Astrocyte (in vitro differentiated cells and primary cell): ENCODE measurements around the gene NEK6. TPM values are rescaled to one million over a fixed set of nuclear protein-coding genes. Genes with fewer than 3 reads are reported as not detected.

ENCODE experiments used
- DNase-seq: peaks from one replicate; pipeline ENCODE4 v3.0.0-alpha.2; 2010; ENCODE audit warnings: low read depth
- FAIRE-seq: peaks from 2 replicates; lab custom pipeline; 2011; peaks lifted over from hg19 to GRCh38; lab: Jason Lieb, UNC
- H2AFZ ChIP-seq: 2 replicates; pipeline ENCODE4 v1.6.0; 2012; ENCODE audit warnings: low read depth, low read length, inconsistent platforms
- H3K27ac ChIP-seq: 2 replicates; pipeline ENCODE4 v1.5.1; 2011; ENCODE audit warnings: low read depth, low read length, inconsistent platforms
- H3K27me3 ChIP-seq: 2 replicates; pipeline ENCODE4 v1.6.0; 2011; ENCODE audit warnings: low read length, inconsistent platforms; ENCODE audit not compliant: insufficient read depth
- H3K36me3 ChIP-seq: 2 replicates; pipeline ENCODE4 v1.5.1; 2011; ENCODE audit warnings: low read length, inconsistent platforms; ENCODE audit not compliant: insufficient read depth
- H3K4me1 ChIP-seq: 2 replicates; pipeline ENCODE4 v1.5.1; 2011; ENCODE audit warnings: low read length, inconsistent platforms; ENCODE audit not compliant: insufficient read depth
- H3K4me2 ChIP-seq: 2 replicates; pipeline ENCODE4 v1.6.0; 2012; ENCODE audit warnings: low read length, inconsistent platforms
- H3K4me3 ChIP-seq: 2 replicates; pipeline ENCODE4 v1.5.1; 2011; ENCODE audit warnings: low read depth, mild to moderate bottlenecking, low read length, inconsistent platforms; ENCODE audit not compliant: insufficient read depth
- H3K79me2 ChIP-seq: 2 replicates; pipeline ENCODE4 v1.6.0; 2012; ENCODE audit warnings: mild to moderate bottlenecking, low read length, inconsistent platforms; ENCODE audit not compliant: insufficient read depth
- H3K9ac ChIP-seq: 2 replicates; pipeline ENCODE4 v1.6.0; 2012; ENCODE audit warnings: mild to moderate bottlenecking, low read length, inconsistent platforms
- H3K9me3 ChIP-seq: 2 replicates; pipeline ENCODE4 v1.5.1; 2012; ENCODE audit warnings: low read depth, mild to moderate bottlenecking, low read length, inconsistent platforms; ENCODE audit not compliant: insufficient read depth
- H4K20me1 ChIP-seq: 2 replicates; pipeline ENCODE4 v1.6.0; 2012; ENCODE audit warnings: low read length, inconsistent platforms; ENCODE audit not compliant: insufficient read depth
- H3K27ac Mint-ChIP-seq: one replicate; pipeline ENCODE4 v1.8.0; 2021; ENCODE audit warnings: mild to moderate bottlenecking, mixed read lengths; ENCODE audit not compliant: unreplicated experiment
- H3K27me3 Mint-ChIP-seq: one replicate; pipeline ENCODE4 v1.8.0; 2021; ENCODE audit warnings: low read depth, mixed read lengths; ENCODE audit not compliant: unreplicated experiment
- H3K36me3 Mint-ChIP-seq: one replicate; pipeline ENCODE4 v1.8.0; 2021; ENCODE audit warnings: low read depth, mixed read lengths; ENCODE audit not compliant: unreplicated experiment
- H3K4me1 Mint-ChIP-seq: one replicate; pipeline ENCODE4 v1.8.0; 2021; ENCODE audit warnings: low read depth, mixed read lengths; ENCODE audit not compliant: unreplicated experiment
- H3K4me3 Mint-ChIP-seq: one replicate; pipeline ENCODE4 v1.8.0; 2021; ENCODE audit warnings: mild to moderate bottlenecking, moderate library complexity, mixed read lengths; ENCODE audit not compliant: unreplicated experiment
- H3K9me3 Mint-ChIP-seq: one replicate; pipeline ENCODE4 v1.8.0; 2021; ENCODE audit warnings: mild to moderate bottlenecking, mixed read lengths; ENCODE audit not compliant: unreplicated experiment
- CTCF ChIP-seq: IDR thresholded peaks from 2 replicates; pipeline ENCODE4 v1.5.1; 2011; ENCODE audit warnings: low read depth, mild to moderate bottlenecking, inconsistent platforms, low read length, moderate library complexity; ENCODE audit not compliant: insufficient read depth
- EZH2 ChIP-seq: IDR thresholded peaks from 2 replicates; pipeline ENCODE4 v1.6.1; 2012; ENCODE audit warnings: mild to moderate bottlenecking, low read length, inconsistent platforms; ENCODE audit not compliant: insufficient read depth
- total RNA-seq: library from RNA; stranded (reverse); gene quantifications from 2 replicates; pipeline ENCODE4 v1.2.1, GENCODE V29; 2021

The NEK6 gene
- total RNA-seq, 1 donor from 2014 or later, result 76.8 TPM

DNA sequence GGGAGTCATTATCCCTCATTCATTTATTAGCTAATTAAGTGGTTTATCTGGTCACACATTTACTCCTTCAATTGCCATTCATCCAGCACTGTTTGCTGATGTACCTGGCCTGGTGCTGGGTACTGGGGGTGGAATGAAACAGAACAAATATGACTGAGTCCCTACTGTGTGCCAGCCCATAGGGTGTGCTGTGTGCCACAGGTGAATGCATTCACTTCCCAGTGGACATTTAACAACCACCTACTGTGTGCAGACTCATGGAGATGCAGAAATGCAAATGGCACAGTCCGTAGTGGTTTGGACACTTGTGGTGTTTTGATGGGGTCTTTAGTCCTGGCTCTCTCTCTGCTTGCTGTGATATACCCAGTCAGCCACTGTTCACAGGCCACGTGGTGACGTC is 10.5 kb downstream of the NEK6 start:
- Mint-ChIP-seq H3K4me3 (no peak overlapping the region), H3K27ac (no peak overlapping the region)
- no peak for FAIRE-seq

GRCh38 chr9:124268661-124269060 is 10.9 kb downstream of the NEK6 start:
- H3K27me3 ChIP-seq, result no peaks in the 10 kb centered on the region
- peak overlapping the region; percentile 6 for H3K4me2 ChIP-seq
- H3K9me3 Mint-ChIP-seq, result no peaks in the 10 kb centered on the region
- no peaks in the 10 kb centered on the region for H3K27me3 Mint-ChIP-seq
- H3K9me3 ChIP-seq, result no peaks in the 10 kb centered on the region
- H2AFZ ChIP-seq, result no peak overlapping the region
- peaks cover 39% of the 10 kb centered on the region for H3K4me1 Mint-ChIP-seq
- H3K79me2 ChIP-seq, result peaks cover 99% of the 10 kb centered on the region
- no peak overlapping the region for H3K27ac Mint-ChIP-seq
- no peak overlapping the region for H3K4me3 Mint-ChIP-seq
- H4K20me1 ChIP-seq, result peaks cover 94% of the 10 kb centered on the region
- H3K4me1 ChIP-seq, result peaks cover 64% of the 10 kb centered on the region
- FAIRE-seq, result no peak
- H3K36me3 ChIP-seq, result peaks cover 8% of the 10 kb centered on the region
- H3K36me3 Mint-ChIP-seq, result peaks cover 16% of the 10 kb centered on the region
- no peak for TF ChIP-seq EZH2
- no peak for TF ChIP-seq CTCF
- H3K27ac ChIP-seq, result peak overlapping the region; percentile 85
- no peak for DNase-seq
- no peak overlapping the region for H3K4me3 ChIP-seq
- H3K9ac ChIP-seq, result no peak overlapping the region

More for the DNA sequence above, 10.5 kb downstream of the NEK6 start:
- Histone ChIP-seq H3K27me3 (no peaks in the 10 kb centered on the region), H3K27ac (peak overlapping the region; percentile 85), H3K36me3 (peaks cover 9% of the 10 kb centered on the region), H3K4me1 (peaks cover 65% of the 10 kb centered on the region), H2AFZ (no peak overlapping the region), H3K9me3 (no peaks in the 10 kb centered on the region), H3K4me3 (no peak overlapping the region), H3K79me2 (peaks cover 99% of the 10 kb centered on the region), H3K4me2 (peak overlapping the region; percentile 71), H3K9ac (peak overlapping the region; percentile 79), H4K20me1 (peaks cover 94% of the 10 kb centered on the region)
- Mint-ChIP-seq H3K27me3 (no peaks in the 10 kb centered on the region), H3K9me3 (no peaks in the 10 kb centered on the region), H3K4me1 (peaks cover 43% of the 10 kb centered on the region), H3K36me3 (peaks cover 16% of the 10 kb centered on the region)
- TF ChIP-seq EZH2 (no peak), CTCF (no peak)
- no peak for DNase-seq

DNA sequence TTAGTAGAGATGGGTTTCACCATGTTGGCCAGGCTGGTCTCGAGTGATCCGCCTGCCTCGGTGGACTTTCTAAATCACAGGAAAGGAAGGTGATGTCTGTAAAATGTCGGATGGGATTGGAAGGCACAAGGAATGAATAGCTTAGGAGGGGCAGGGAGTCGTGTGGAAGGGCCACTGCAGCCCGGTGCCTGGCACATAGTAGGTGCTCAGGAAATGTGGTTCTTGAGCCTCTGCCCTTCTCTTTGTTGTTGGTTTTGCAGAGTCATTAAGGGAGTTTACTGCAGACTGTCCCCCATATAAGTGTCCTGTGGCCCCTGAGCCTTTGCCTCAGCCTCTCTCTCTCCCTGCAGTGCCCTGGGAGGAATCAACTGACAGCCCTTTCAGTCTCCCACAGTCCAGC is 11.8 kb downstream of the NEK6 start:
- Mint-ChIP-seq H3K9me3 (no peaks in the 10 kb centered on the region), H3K4me1 (peaks cover 38% of the 10 kb centered on the region), H3K36me3 (peaks cover 17% of the 10 kb centered on the region), H3K4me3 (no peak overlapping the region), H3K27ac (no peak overlapping the region), H3K27me3 (no peaks in the 10 kb centered on the region)
- H3K9ac ChIP-seq, result no peak overlapping the region
- peak overlapping the region; percentile 8 for H3K27ac ChIP-seq
- peaks cover 99% of the 10 kb centered on the region for H3K79me2 ChIP-seq
- peaks cover 7% of the 10 kb centered on the region for H3K36me3 ChIP-seq
- peaks cover 94% of the 10 kb centered on the region for H4K20me1 ChIP-seq
- no peak overlapping the region for H2AFZ ChIP-seq
- H3K27me3 ChIP-seq, result no peaks in the 10 kb centered on the region
- no peaks in the 10 kb centered on the region for H3K9me3 ChIP-seq
- H3K4me3 ChIP-seq, result no peak overlapping the region
- no peak for TF ChIP-seq EZH2
- no peak for TF ChIP-seq CTCF
- FAIRE-seq, result no peak
- peaks cover 57% of the 10 kb centered on the region for H3K4me1 ChIP-seq
- DNase-seq, result no peak
- H3K4me2 ChIP-seq, result no peak overlapping the region
